HCT116 (cell line): ENCODE measurements around the gene SEMA5B. TPM values are rescaled to one million over a fixed set of nuclear protein-coding genes. Genes with fewer than 3 reads are reported as not detected.

ENCODE experiments used
- ATAC-seq: fragments of 200-7000 bp; cut with Tn5 transposase; 2 replicates; pipeline ENCODE4 v1.9.1; 2020; ENCODE audit warnings: mild to moderate bottlenecking, moderate library complexity
- BruUV-seq: library from RNA; stranded (reverse); fragments of 400-500 nt; replicated peaks from 2 replicates; lab custom pipeline; 2021; lab: Mats Ljungman, UMichigan
- CTCF ChIA-PET: fragments of 300-600 bp; sonication (Branson Sonifier 250); formaldehyde crosslinking; loops from one replicate; lab custom pipeline; 2021; ENCODE audit warnings: antibody characterized with exemption; lab: Charles Lee
- POLR2A ChIA-PET: fragments of 300-600, 350-600 bp; sonication (Branson Sonifier 250); formaldehyde crosslinking; loops from one replicate; lab custom pipeline; 2021; ENCODE audit warnings: antibody characterized with exemption; lab: Charles Lee
- RAD21 ChIA-PET, 2 experiments: fragments of 300-600 bp; sonication (Branson Sonifier 250); formaldehyde crosslinking; loops; one replicate each; lab custom pipeline; 2023; ENCODE audit warnings: low total read pairs in 2 of 2; ENCODE audit not compliant: uncharacterized antibody in 2 of 2, unreplicated experiment in 2 of 2, low non-redundant PET in 1 of 2; lab: Charles Lee
- DNase-seq: peaks from one replicate; pipeline ENCODE4 v3.0.0-alpha.2; 2010; ENCODE audit warnings: low read depth, low spot score
- H2AFZ ChIP-seq: fragments of 200-600 bp; shearing (Covaris generic), sonication (generic); 2 replicates; pipeline ENCODE4 v1.6.1; 2017; ENCODE audit warnings: low read depth, mixed run types, mixed read lengths, antibody characterized with exemption, low read length; ENCODE audit not compliant: poor library complexity, severe bottlenecking
- H3K27ac ChIP-seq: 2 replicates; pipeline ENCODE4 v1.5.1; 2012; ENCODE audit warnings: low read depth, low read length
- H3K27me3 ChIP-seq: fragments of 200-600 bp; sonication (generic); 2 replicates; pipeline ENCODE4 v1.6.1; 2016; ENCODE audit warnings: mixed run types, low read length, mixed read lengths; ENCODE audit not compliant: insufficient read depth
- H3K36me3 ChIP-seq, 2 experiments: fragments of 200-500 bp in 1 of 2; fragments of 200-600 bp in 1 of 2; sonication (Bioruptor generic) in 1 of 2; sonication (generic) in 1 of 2; 2 replicates each; pipeline versions ENCODE4 v1.5.1 to v1.6.1; 2014 to 2016; ENCODE audit warnings: low read length in 2 of 2, inconsistent platforms in 1 of 2, mixed read lengths in 1 of 2, mixed run types in 1 of 2; ENCODE audit not compliant: insufficient read depth in 2 of 2, control insufficient read depth in 1 of 2
- H3K4me1 ChIP-seq, 2 experiments: fragments of 200-600 bp in 1 of 2; sonication (generic) in 1 of 2; 2 replicates each; pipeline versions ENCODE4 v1.5.1 to v1.6.1; 2012 to 2017; ENCODE audit warnings: low read length in 2 of 2, inconsistent platforms in 1 of 2, mild to moderate bottlenecking in 1 of 2, mixed read lengths in 1 of 2, mixed run types in 1 of 2, moderate library complexity in 1 of 2; ENCODE audit not compliant: insufficient read depth in 2 of 2, control insufficient read depth in 1 of 2
- H3K4me2 ChIP-seq: fragments of 200-600 bp; sonication (generic); 2 replicates; pipeline ENCODE4 v1.6.1; 2017; ENCODE audit warnings: mixed run types, low read length, mixed read lengths
- H3K4me3 ChIP-seq, 2 experiments: fragments of 200-600 bp in 1 of 2; sonication (generic) in 1 of 2; replicated peaks in 1 of 2; 2 replicates each; pipeline ENCODE4 v1.5.1; 2011 to 2016; ENCODE audit warnings: low read length in 2 of 2, control low read depth in 1 of 2, low read depth in 1 of 2, mild to moderate bottlenecking in 1 of 2, mixed read lengths in 1 of 2, mixed run types in 1 of 2
- H3K79me2 ChIP-seq: fragments of 200-600 bp; sonication (generic); 2 replicates; pipeline ENCODE4 v1.6.1; 2017; ENCODE audit warnings: mild to moderate bottlenecking, mixed run types, low read length, moderate library complexity, mixed read lengths; ENCODE audit not compliant: insufficient read depth
- H3K9ac ChIP-seq: fragments of 200-600 bp; sonication (generic); 2 replicates; pipeline ENCODE4 v1.6.1; 2016; ENCODE audit warnings: low read length, mixed read lengths
- H3K9me2 ChIP-seq: fragments of 200-600 bp; sonication (generic), shearing (Covaris generic); 2 replicates; pipeline ENCODE4 v1.6.1; 2017; ENCODE audit warnings: mixed run types, mild to moderate bottlenecking, moderate library complexity; ENCODE audit not compliant: insufficient read depth
- H3K9me3 ChIP-seq, 2 experiments: fragments of 200-500 bp in 1 of 2; fragments of 200-600 bp in 1 of 2; sonication (Bioruptor generic) in 1 of 2; sonication (generic) in 1 of 2; 2 replicates each; pipeline ENCODE4 v1.6.1; 2014 to 2017; ENCODE audit warnings: low read length in 2 of 2, mixed read lengths in 2 of 2, inconsistent platforms in 1 of 2, low read depth in 1 of 2, mild to moderate bottlenecking in 1 of 2, mixed run types in 1 of 2, moderate library complexity in 1 of 2; ENCODE audit not compliant: control insufficient read depth in 1 of 2, insufficient read depth in 1 of 2
- H4K20me1 ChIP-seq: fragments of 200-600 bp; sonication (generic), shearing (Covaris generic); 2 replicates; pipeline ENCODE4 v1.6.1; 2017; ENCODE audit warnings: mixed run types, mild to moderate bottlenecking, moderate library complexity; ENCODE audit not compliant: insufficient read depth
- EZH2 ChIP-seq: fragments of 200-600 bp; sonication (generic); IDR thresholded peaks from 2 replicates; pipeline ENCODE4 v1.6.1; 2017; ENCODE audit warnings: antibody characterized with exemption, mixed run types
- EZH2phosphoT487 ChIP-seq: fragments of 200-600 bp; IDR thresholded peaks from 2 replicates; pipeline ENCODE4 v1.6.1; 2018; ENCODE audit warnings: antibody characterized with exemption, borderline replicate concordance
- FOSL1 ChIP-seq: IDR thresholded peaks from 2 replicates; pipeline ENCODE4 v1.6.1; 2012; ENCODE audit warnings: low read depth
- JUND ChIP-seq: IDR thresholded peaks from 2 replicates; pipeline ENCODE4 v1.6.1; 2012
- POLR2A ChIP-seq: IDR thresholded peaks from 2 replicates; pipeline ENCODE4 v1.7.0; 2011; ENCODE audit warnings: borderline replicate concordance; ENCODE audit not compliant: insufficient read depth, insufficient read length; ENCODE audit errors: extremely low read depth
- POLR2AphosphoS5 ChIP-seq: IDR thresholded peaks from 2 replicates; pipeline ENCODE4 v1.6.1; 2011; ENCODE audit warnings: mild to moderate bottlenecking, low read depth, low read length, moderate library complexity
- RAD21 ChIP-seq: IDR thresholded peaks from 2 replicates; pipeline ENCODE4 v1.6.1; 2012; ENCODE audit warnings: low read depth, mild to moderate bottlenecking
- SP1 ChIP-seq: IDR thresholded peaks from 2 replicates; pipeline ENCODE4 v1.6.1; 2012; ENCODE audit warnings: low read depth
- TCF7L2 ChIP-seq: IDR thresholded peaks from 2 replicates; pipeline ENCODE4 v1.7.0; 2011; ENCODE audit warnings: borderline replicate concordance, inconsistent platforms; ENCODE audit not compliant: insufficient read depth, insufficient read length; ENCODE audit errors: extremely low read depth
- YY1 ChIP-seq: IDR thresholded peaks from 2 replicates; pipeline ENCODE4 v1.6.1; 2011; ENCODE audit warnings: low read length, low read depth, moderate library complexity, mild to moderate bottlenecking; ENCODE audit not compliant: insufficient replicate concordance; ENCODE audit errors: extremely low read depth
- ZFX ChIP-seq: fragments of 450-650 bp; IDR thresholded peaks from 2 replicates; pipeline ENCODE4 v1.6.1; 2017
- intact Hi-C: fragments of 100-400 bp; cut with micrococcal nuclease; formaldehyde crosslinking; loops from 2 replicates; pipeline ENCODE4 v1.10.0; 2022
- total RNA-seq: library from RNA; stranded (reverse); gene quantifications from one replicate; pipeline ENCODE4 v1.2.1, GENCODE V29; 2021; ENCODE audit not compliant: unreplicated experiment
- TF ChIP-seq, protein P1 (sequence below): IDR thresholded peaks from 2 replicates; pipeline ENCODE4 v1.6.1; 2011; ENCODE audit warnings: mild to moderate bottlenecking, low read length, moderate library complexity; ENCODE audit not compliant: insufficient replicate concordance; ENCODE audit errors: extremely low read depth
- TF ChIP-seq, protein P2 (sequence below): IDR thresholded peaks from 2 replicates; pipeline ENCODE4 v1.6.1; 2012
- TF ChIP-seq, protein P3 (sequence below): IDR thresholded peaks from 2 replicates; pipeline ENCODE4 v1.6.1; 2012; ENCODE audit warnings: low read depth

Gene SEMA5B
- total RNA-seq, 1 experiment from 2014 or later = 0.15 TPM

DNA sequence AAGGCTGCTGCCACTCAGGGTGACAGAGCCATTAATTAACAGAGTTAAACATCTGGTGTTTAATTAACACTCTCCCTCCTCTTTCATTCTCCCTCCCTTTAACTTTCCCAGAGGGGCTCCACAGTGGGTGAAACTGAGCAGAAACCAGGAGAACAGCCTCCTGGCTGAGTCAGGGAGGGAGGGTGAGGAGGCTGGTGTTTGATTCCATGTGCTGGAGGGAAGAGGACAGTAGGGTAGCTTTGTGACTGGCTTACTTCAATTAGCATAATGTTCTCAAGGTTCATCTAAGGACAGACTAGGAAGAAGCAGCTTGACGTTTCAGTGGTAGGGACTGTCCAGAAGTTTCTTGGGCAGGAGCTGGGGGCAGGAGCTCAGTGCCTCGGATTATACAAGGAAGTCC lies 62.8 kb downstream of the SEMA5B start:
- Histone ChIP-seq H3K4me2 (no peak overlapping the region), H4K20me1 (no peaks in the 10 kb centered on the region), H3K27me3 (peaks cover 11% of the 10 kb centered on the region; the same call in 1 of the 2 replicates), H3K4me1 (no peaks in the 10 kb centered on the region), H3K36me3 (no peaks in the 10 kb centered on the region), H3K27ac (no peak overlapping the region), H2AFZ (no peak overlapping the region), H3K9me2 (no peaks in the 10 kb centered on the region), H3K79me2 (no peaks in the 10 kb centered on the region), H3K9me3 (no peaks in the 10 kb centered on the region), H3K9ac (no peak overlapping the region), H3K4me3 (no peak overlapping the region)
- POLR2A ChIA-PET = no interaction called here
- intact Hi-C loops = no loop called here
- CTCF ChIA-PET = no interaction called here
- DNase-seq (no peak), ATAC-seq (no peak)
- RAD21 ChIA-PET = no interaction called here
- BruUV-seq = no TSS peak
- TF ChIP-seq POLR2A = no peak
- no peak for TF ChIP-seq SP1
- TF ChIP-seq ZFX = no peak
- TF ChIP-seq JUND = no peak
- TF ChIP-seq RAD21 = no peak
- no peak for TF ChIP-seq YY1
- TF ChIP-seq POLR2AphosphoS5 = no peak
- no peak for TF ChIP-seq EZH2
- TF ChIP-seq TCF7L2 = no peak
- no peak for TF ChIP-seq EZH2phosphoT487
- TF ChIP-seq FOSL1 = no peak
- TF ChIP-seq, protein P1, sequence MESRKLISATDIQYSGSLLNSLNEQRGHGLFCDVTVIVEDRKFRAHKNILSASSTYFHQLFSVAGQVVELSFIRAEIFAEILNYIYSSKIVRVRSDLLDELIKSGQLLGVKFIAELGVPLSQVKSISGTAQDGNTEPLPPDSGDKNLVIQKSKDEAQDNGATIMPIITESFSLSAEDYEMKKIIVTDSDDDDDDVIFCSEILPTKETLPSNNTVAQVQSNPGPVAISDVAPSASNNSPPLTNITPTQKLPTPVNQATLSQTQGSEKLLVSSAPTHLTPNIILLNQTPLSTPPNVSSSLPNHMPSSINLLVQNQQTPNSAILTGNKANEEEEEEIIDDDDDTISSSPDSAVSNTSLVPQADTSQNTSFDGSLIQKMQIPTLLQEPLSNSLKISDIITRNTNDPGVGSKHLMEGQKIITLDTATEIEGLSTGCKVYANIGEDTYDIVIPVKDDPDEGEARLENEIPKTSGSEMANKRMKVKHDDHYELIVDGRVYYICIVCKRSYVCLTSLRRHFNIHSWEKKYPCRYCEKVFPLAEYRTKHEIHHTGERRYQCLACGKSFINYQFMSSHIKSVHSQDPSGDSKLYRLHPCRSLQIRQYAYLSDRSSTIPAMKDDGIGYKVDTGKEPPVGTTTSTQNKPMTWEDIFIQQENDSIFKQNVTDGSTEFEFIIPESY = no peak
- TF ChIP-seq, protein P2, sequence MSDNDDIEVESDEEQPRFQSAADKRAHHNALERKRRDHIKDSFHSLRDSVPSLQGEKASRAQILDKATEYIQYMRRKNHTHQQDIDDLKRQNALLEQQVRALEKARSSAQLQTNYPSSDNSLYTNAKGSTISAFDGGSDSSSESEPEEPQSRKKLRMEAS = no peak
- TF ChIP-seq, protein P3, sequence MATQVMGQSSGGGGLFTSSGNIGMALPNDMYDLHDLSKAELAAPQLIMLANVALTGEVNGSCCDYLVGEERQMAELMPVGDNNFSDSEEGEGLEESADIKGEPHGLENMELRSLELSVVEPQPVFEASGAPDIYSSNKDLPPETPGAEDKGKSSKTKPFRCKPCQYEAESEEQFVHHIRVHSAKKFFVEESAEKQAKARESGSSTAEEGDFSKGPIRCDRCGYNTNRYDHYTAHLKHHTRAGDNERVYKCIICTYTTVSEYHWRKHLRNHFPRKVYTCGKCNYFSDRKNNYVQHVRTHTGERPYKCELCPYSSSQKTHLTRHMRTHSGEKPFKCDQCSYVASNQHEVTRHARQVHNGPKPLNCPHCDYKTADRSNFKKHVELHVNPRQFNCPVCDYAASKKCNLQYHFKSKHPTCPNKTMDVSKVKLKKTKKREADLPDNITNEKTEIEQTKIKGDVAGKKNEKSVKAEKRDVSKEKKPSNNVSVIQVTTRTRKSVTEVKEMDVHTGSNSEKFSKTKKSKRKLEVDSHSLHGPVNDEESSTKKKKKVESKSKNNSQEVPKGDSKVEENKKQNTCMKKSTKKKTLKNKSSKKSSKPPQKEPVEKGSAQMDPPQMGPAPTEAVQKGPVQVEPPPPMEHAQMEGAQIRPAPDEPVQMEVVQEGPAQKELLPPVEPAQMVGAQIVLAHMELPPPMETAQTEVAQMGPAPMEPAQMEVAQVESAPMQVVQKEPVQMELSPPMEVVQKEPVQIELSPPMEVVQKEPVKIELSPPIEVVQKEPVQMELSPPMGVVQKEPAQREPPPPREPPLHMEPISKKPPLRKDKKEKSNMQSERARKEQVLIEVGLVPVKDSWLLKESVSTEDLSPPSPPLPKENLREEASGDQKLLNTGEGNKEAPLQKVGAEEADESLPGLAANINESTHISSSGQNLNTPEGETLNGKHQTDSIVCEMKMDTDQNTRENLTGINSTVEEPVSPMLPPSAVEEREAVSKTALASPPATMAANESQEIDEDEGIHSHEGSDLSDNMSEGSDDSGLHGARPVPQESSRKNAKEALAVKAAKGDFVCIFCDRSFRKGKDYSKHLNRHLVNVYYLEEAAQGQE = no peak
